Fibroblast of lung (primary cell): ENCODE measurements around the gene COBL. TPM values are rescaled to one million over a fixed set of nuclear protein-coding genes. Genes with fewer than 3 reads are reported as not detected.

Experiments
- DNase-seq, 2 donors: peaks; one replicate each; pipeline versions ENCODE4 v3.0.0 to v3.0.0-alpha.2; 2010; ENCODE audit warnings: low read depth in 2 of 2
- H2AFZ ChIP-seq: 2 replicates; pipeline ENCODE4 v1.5.1; 2012; ENCODE audit warnings: low read length, control low read depth, inconsistent platforms
- H3K27ac ChIP-seq: 2 replicates; pipeline ENCODE4 v1.5.1; 2011; ENCODE audit warnings: low read length, control low read depth; ENCODE audit not compliant: insufficient read depth
- H3K27me3 ChIP-seq: 2 replicates; pipeline ENCODE4 v1.5.1; 2011; ENCODE audit warnings: mild to moderate bottlenecking, low read length; ENCODE audit not compliant: control insufficient read depth, insufficient read depth
- H3K36me3 ChIP-seq: 2 replicates; pipeline ENCODE4 v1.5.1; 2011; ENCODE audit warnings: low read length; ENCODE audit not compliant: control insufficient read depth, insufficient read depth
- H3K4me1 ChIP-seq: 2 replicates; pipeline ENCODE4 v1.5.1; 2011; ENCODE audit warnings: low read length; ENCODE audit not compliant: control insufficient read depth, insufficient read depth; ENCODE audit errors: extremely low read depth
- H3K4me2 ChIP-seq: 2 replicates; pipeline ENCODE4 v1.5.1; 2011; ENCODE audit warnings: low read length, control low read depth; ENCODE audit not compliant: insufficient read depth; ENCODE audit errors: extremely low read depth
- H3K4me3 ChIP-seq, 4 experiments: fragments of 200-600 bp in 1 of 4; sonication (generic) in 1 of 4; replicated peaks in 1 of 4; 2 replicates each; pipeline ENCODE4 v1.5.1; 2011 to 2016; ENCODE audit warnings: low read length in 4 of 4, low read depth in 3 of 4, mild to moderate bottlenecking in 3 of 4, control low read depth in 2 of 4, inconsistent platforms in 1 of 4, mixed read lengths in 1 of 4; ENCODE audit not compliant: insufficient read depth in 1 of 4; ENCODE audit errors: control extremely low read depth in 1 of 4
- H3K79me2 ChIP-seq: 2 replicates; pipeline ENCODE4 v1.5.1; 2012; ENCODE audit warnings: mild to moderate bottlenecking, low read length, inconsistent platforms; ENCODE audit not compliant: control insufficient read depth, insufficient read depth
- H3K9ac ChIP-seq: 2 replicates; pipeline ENCODE4 v1.5.1; 2011; ENCODE audit warnings: mild to moderate bottlenecking, low read length, control low read depth; ENCODE audit not compliant: insufficient read depth
- H3K9me3 ChIP-seq: 2 replicates; pipeline ENCODE4 v1.5.1; 2012; ENCODE audit warnings: low read depth, low read length; ENCODE audit not compliant: control insufficient read depth, insufficient read depth
- H4K20me1 ChIP-seq: 2 replicates; pipeline ENCODE4 v1.5.1; 2011; ENCODE audit warnings: low read length; ENCODE audit not compliant: control insufficient read depth, insufficient read depth; ENCODE audit errors: extremely low read depth
- EZH2 ChIP-seq: IDR thresholded peaks from 2 replicates; pipeline ENCODE4 v1.5.1; 2012; ENCODE audit warnings: low read length, control low read depth, mild to moderate bottlenecking; ENCODE audit errors: missing control alignments
- polyA plus RNA-seq, 2 donors: library from polyadenylated mRNA; depleted of rRNA in 1 of 2; stranded (reverse) in 1 of 2; unstranded in 1 of 2; fragments of >200 nt; gene quantifications; 2 replicates each; pipeline ENCODE4 v1.2.1, GENCODE V29; 2011 to 2012; ENCODE audit warnings: missing spikeins in 1 of 2
- total RNA-seq: library from RNA; depleted of rRNA; stranded (reverse); fragments of >200 nt; gene quantifications from 2 replicates; pipeline ENCODE4 v1.2.1, GENCODE V29; 2014
- TF ChIP-seq, protein P1 (sequence below), 2 donors: IDR thresholded peaks in 1 of 2; conservative IDR thresholded peaks in 1 of 2; 1 replicate in 1 of 2; 2 replicates in 1 of 2; pipeline ENCODE4 v1.5.1; 2011 to 2012; ENCODE audit warnings: low read length in 2 of 2, control low read depth in 1 of 2, inconsistent platforms in 1 of 2, low read depth in 1 of 2, mild to moderate bottlenecking in 1 of 2

COBL gene
- total and polyA plus RNA-seq, 2 donors (not counting 1 experiment from before 2014, with no cell fraction given): 0.10 to 0.33 TPM

- H3K4me2 ChIP-seq: no peak overlapping the region
- no peak overlapping the region for H3K9ac ChIP-seq
- H3K79me2 ChIP-seq: no peaks in the 10 kb centered on the region
- H4K20me1 ChIP-seq: no peaks in the 10 kb centered on the region
- peak in 1 of 2 donors; percentile 54 for DNase-seq
- H3K9me3 ChIP-seq: no peaks in the 10 kb centered on the region
- H2AFZ ChIP-seq: no peak overlapping the region
- TF ChIP-seq, protein P1, sequence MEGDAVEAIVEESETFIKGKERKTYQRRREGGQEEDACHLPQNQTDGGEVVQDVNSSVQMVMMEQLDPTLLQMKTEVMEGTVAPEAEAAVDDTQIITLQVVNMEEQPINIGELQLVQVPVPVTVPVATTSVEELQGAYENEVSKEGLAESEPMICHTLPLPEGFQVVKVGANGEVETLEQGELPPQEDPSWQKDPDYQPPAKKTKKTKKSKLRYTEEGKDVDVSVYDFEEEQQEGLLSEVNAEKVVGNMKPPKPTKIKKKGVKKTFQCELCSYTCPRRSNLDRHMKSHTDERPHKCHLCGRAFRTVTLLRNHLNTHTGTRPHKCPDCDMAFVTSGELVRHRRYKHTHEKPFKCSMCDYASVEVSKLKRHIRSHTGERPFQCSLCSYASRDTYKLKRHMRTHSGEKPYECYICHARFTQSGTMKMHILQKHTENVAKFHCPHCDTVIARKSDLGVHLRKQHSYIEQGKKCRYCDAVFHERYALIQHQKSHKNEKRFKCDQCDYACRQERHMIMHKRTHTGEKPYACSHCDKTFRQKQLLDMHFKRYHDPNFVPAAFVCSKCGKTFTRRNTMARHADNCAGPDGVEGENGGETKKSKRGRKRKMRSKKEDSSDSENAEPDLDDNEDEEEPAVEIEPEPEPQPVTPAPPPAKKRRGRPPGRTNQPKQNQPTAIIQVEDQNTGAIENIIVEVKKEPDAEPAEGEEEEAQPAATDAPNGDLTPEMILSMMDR (conservative IDR thresholded peaks at IDR 0.05 in 1 of 2, IDR thresholded peaks at IDR 0.05 in 1 of 2; ENCODE audit: low read depth in 1 of 2, low read length in 2 of 2): no peak
- no peak for TF ChIP-seq EZH2
- H3K4me3 ChIP-seq: no peak overlapping the region
- H3K27ac ChIP-seq: no peak overlapping the region
- no peaks in the 10 kb centered on the region for H3K36me3 ChIP-seq
- peaks cover 6% of the 10 kb centered on the region for H3K27me3 ChIP-seq
- no peaks in the 10 kb centered on the region for H3K4me1 ChIP-seq
Observed at GRCh38 chr7:50978633-50979215, 337.9 kb downstream of the COBL start.

DNA sequence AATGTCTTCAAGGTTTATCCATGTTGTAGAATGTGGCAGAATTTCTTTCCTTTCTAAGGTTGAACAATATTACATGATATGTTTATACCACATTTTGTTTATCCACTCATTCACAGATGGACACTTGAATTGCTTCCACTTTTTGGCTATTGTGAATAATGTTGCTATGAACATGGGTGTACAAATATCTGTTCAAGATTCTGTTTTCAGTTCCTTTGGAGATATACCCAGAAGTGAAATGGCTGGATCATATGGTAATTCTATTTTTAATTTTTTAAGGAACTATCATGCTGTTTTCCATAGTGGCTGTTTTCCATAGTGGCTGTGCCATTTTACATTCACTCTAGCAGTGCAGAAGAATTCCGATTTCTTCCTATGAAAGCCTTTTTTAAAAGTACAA lies 339.2 kb downstream of the COBL start:
- H3K27me3 ChIP-seq: peaks cover 12% of the 10 kb centered on the region
- H3K4me3 ChIP-seq: no peak overlapping the region
- no peaks in the 10 kb centered on the region for H3K36me3 ChIP-seq
- no peak overlapping the region for H3K4me2 ChIP-seq
- no peak overlapping the region for H2AFZ ChIP-seq
- no peaks in the 10 kb centered on the region for H3K4me1 ChIP-seq
- H3K9me3 ChIP-seq: no peaks in the 10 kb centered on the region
- no peaks in the 10 kb centered on the region for H4K20me1 ChIP-seq
- DNase-seq: no peak
- no peaks in the 10 kb centered on the region for H3K79me2 ChIP-seq
- TF ChIP-seq EZH2: no peak
- TF ChIP-seq, protein P1 (conservative IDR thresholded peaks at IDR 0.05 in 1 of 2, IDR thresholded peaks at IDR 0.05 in 1 of 2; ENCODE audit: low read depth in 1 of 2, low read length in 2 of 2): no peak
- no peak overlapping the region for H3K9ac ChIP-seq
- no peak overlapping the region for H3K27ac ChIP-seq

GRCh38 chr7:50976064-50976463 lies 340.5 kb downstream of the COBL start:
- Histone ChIP-seq H3K4me1 (no peaks in the 10 kb centered on the region), H3K36me3 (no peaks in the 10 kb centered on the region), H3K27me3 (peaks cover 12% of the 10 kb centered on the region), H3K27ac (no peak overlapping the region), H3K79me2 (no peaks in the 10 kb centered on the region), H3K9ac (no peak overlapping the region), H4K20me1 (no peaks in the 10 kb centered on the region), H3K9me3 (no peaks in the 10 kb centered on the region), H3K4me3 (no peak overlapping the region), H3K4me2 (no peak overlapping the region), H2AFZ (no peak overlapping the region)
- DNase-seq: no peak
- TF ChIP-seq, protein P1 (conservative IDR thresholded peaks at IDR 0.05 in 1 of 2, IDR thresholded peaks at IDR 0.05 in 1 of 2; ENCODE audit: low read depth in 1 of 2, low read length in 2 of 2): no peak
- no peak for TF ChIP-seq EZH2
